PC-3 (cell line): ENCODE results near the gene LAMB4.

Experiments
- EZH2 ChIP-seq: fragments of 300-600 bp; sonication (generic); IDR thresholded peaks from one replicate; pipeline ENCODE4 v1.6.1; 2017; ENCODE audit warnings: antibody characterized with exemption, mild to moderate bottlenecking, low read length; ENCODE audit not compliant: unreplicated experiment
- EZH2phosphoT487 ChIP-seq: fragments of 300-600 bp; sonication (generic); IDR thresholded peaks from 2 replicates; pipeline ENCODE4 v1.6.1; 2018; ENCODE audit warnings: mild to moderate bottlenecking, antibody characterized with exemption, low read length, borderline replicate concordance
- TF ChIP-seq, protein P1 (sequence below): fragments of 300-600 bp; sonication (generic); conservative IDR thresholded peaks from 2 replicates; pipeline ENCODE4 v1.5.1; 2017; ENCODE audit warnings: antibody characterized with exemption, low read depth, mild to moderate bottlenecking, low read length

DNA sequence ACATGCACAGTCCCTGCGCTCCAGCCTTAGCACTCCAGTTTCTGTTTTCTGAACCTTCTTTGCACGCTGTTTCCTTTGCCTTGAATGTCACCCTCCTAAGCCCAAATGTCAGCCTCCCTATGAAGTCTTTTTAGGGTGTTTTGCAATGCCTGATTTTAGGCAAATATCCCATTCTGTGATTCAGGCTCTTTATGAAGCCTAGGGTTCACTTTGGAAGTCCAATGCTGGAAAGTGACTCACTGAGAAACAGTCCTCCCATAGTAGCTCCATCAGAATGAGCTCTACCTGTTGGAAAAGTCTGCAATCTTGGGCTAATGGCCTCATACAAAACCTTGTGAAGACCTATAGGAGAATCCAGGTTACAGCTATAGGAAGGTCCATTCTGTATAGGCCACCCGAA, 5.3 kb downstream of the LAMB4 start:
- TF ChIP-seq, protein P1, sequence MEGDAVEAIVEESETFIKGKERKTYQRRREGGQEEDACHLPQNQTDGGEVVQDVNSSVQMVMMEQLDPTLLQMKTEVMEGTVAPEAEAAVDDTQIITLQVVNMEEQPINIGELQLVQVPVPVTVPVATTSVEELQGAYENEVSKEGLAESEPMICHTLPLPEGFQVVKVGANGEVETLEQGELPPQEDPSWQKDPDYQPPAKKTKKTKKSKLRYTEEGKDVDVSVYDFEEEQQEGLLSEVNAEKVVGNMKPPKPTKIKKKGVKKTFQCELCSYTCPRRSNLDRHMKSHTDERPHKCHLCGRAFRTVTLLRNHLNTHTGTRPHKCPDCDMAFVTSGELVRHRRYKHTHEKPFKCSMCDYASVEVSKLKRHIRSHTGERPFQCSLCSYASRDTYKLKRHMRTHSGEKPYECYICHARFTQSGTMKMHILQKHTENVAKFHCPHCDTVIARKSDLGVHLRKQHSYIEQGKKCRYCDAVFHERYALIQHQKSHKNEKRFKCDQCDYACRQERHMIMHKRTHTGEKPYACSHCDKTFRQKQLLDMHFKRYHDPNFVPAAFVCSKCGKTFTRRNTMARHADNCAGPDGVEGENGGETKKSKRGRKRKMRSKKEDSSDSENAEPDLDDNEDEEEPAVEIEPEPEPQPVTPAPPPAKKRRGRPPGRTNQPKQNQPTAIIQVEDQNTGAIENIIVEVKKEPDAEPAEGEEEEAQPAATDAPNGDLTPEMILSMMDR, result no peak
- TF ChIP-seq EZH2 (no peak), EZH2phosphoT487 (no peak)
